SK-N-SH treated with all-trans-retinoic acid at 6 μM for 48 hours (cell line): ENCODE results near the gene BIRC2.

Experiments
- BACH2 ChIP-seq: fragments of 250-450 bp; sonication (Bioruptor Pico); IDR thresholded peaks from 2 replicates; pipeline ENCODE4 v1.9.0; 2021; ENCODE audit warnings: mild to moderate bottlenecking, borderline replicate concordance
- GLIS3 ChIP-seq: fragments of 250-450 bp; sonication (Bioruptor Pico); IDR thresholded peaks from 2 replicates; pipeline ENCODE4 v1.5.0; 2020; ENCODE audit warnings: mild to moderate bottlenecking, moderate library complexity
- ISL1 ChIP-seq: fragments of 250-450 bp; sonication (Bioruptor Pico); IDR thresholded peaks from 2 replicates; pipeline ENCODE4 v2.1.2; 2022; ENCODE audit warnings: mild to moderate bottlenecking, moderate library complexity
- OSR1 ChIP-seq: fragments of 250-450 bp; sonication (Bioruptor Pico); IDR thresholded peaks from 2 replicates; pipeline ENCODE4 v1.8.0; 2022; ENCODE audit warnings: moderate library complexity, mild to moderate bottlenecking, inconsistent platforms
- PPARA ChIP-seq: fragments of 250-450 bp; sonication (Bioruptor Pico); IDR thresholded peaks from 2 replicates; pipeline ENCODE4 v1.5.0; 2020; ENCODE audit warnings: mild to moderate bottlenecking, borderline replicate concordance
- ZNF70 ChIP-seq: fragments of 450-650 bp; formaldehyde crosslinking; IDR thresholded peaks from 2 replicates; pipeline ENCODE4 v1.5.0; 2020; ENCODE audit warnings: mild to moderate bottlenecking, moderate library complexity
- TF ChIP-seq, protein P1 (sequence below): fragments of 250-450 bp; sonication (Bioruptor Pico); IDR thresholded peaks from 2 replicates; pipeline ENCODE4 v1.8.0; 2020; ENCODE audit warnings: mild to moderate bottlenecking, moderate library complexity, borderline replicate concordance

DNA sequence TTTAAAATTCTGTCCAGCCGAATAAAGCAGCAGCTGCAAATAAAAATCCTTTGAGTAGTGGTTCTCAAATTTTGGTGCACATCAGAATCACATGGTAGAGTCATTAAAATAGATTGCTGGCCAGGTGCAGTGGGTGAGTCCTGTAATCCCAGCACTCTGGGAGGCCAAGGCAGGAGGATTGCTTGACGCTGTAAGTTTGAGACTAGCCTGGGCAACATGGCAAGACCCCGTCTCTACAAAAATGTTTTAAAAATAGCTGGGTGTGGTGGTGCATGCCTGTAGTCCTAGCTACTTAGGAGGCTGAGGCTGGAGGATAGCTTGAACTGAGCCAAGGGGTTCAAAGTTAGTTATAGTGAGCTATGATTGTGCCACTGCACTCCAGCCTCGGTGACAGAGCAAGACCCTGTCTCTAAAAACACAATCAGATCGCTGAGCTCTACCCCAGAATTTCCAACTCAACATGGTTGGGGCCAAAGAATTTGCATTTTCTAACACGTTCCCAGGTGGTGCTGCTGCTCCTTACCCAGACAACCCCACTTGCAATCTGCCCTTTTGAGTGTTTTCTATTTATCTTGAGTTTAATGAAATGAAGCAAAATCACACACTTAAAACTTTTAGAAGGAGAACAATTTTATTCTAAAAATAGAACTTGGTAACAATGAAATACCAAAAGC, 48.8 kb downstream of the BIRC2 start:
- no peak for TF ChIP-seq PPARA (CRISPR knock-in tag)
- TF ChIP-seq ZNF70: no peak
- TF ChIP-seq ISL1 (CRISPR knock-in tag): no peak
- TF ChIP-seq, protein P1, sequence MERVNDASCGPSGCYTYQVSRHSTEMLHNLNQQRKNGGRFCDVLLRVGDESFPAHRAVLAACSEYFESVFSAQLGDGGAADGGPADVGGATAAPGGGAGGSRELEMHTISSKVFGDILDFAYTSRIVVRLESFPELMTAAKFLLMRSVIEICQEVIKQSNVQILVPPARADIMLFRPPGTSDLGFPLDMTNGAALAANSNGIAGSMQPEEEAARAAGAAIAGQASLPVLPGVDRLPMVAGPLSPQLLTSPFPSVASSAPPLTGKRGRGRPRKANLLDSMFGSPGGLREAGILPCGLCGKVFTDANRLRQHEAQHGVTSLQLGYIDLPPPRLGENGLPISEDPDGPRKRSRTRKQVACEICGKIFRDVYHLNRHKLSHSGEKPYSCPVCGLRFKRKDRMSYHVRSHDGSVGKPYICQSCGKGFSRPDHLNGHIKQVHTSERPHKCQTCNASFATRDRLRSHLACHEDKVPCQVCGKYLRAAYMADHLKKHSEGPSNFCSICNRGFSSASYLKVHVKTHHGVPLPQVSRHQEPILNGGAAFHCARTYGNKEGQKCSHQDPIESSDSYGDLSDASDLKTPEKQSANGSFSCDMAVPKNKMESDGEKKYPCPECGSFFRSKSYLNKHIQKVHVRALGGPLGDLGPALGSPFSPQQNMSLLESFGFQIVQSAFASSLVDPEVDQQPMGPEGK (CRISPR knock-in tag): no peak
- no peak for TF ChIP-seq GLIS3
- no peak for TF ChIP-seq BACH2 (CRISPR knock-in tag)
- TF ChIP-seq OSR1 (CRISPR knock-in tag): no peak
